HG03280 (cell line): Measurements from ENCODE around the gene TMEM134.
"Not testable (repeated sequence)": the region's sequence is repeated elsewhere in the genome, so short reads cannot be mapped to it uniquely, and the experiment has no call there.

Source experiments
- ATAC-seq: cut with Tn5 transposase; IDR thresholded peaks from one replicate; pipeline ENCODE4 v1.9.1; 2021; ENCODE audit warnings: mild to moderate bottlenecking, moderate library complexity; ENCODE audit not compliant: unreplicated experiment

The TMEM134 gene

GRCh38 chr11:67439321-67440228 lies 29.5 kb downstream of the TMEM134 start:
- ATAC-seq, result no peak

- no peak for ATAC-seq
Observed at GRCh38 chr11:67438158-67438902, 30.7 kb downstream of the TMEM134 start.

GRCh38 chr11:67437809-67438157 lies 31.3 kb downstream of the TMEM134 start:
- ATAC-seq, result no peak

- no peak for ATAC-seq
Observed at GRCh38 chr11:67437082-67437808, 31.8 kb downstream of the TMEM134 start, which contains the start of gene PTPRCAP. Gene PTPRCAP (minus strand): TSS chr11:67437682. CDS start chr11:67437619, 63 bp downstream.

- no peak for ATAC-seq
Observed at GRCh38 chr11:67436459-67437081, 32.5 kb downstream of the TMEM134 start.

GRCh38 chr11:67435727-67436458 lies 33.2 kb downstream of the TMEM134 start:
- ATAC-seq, result no peak

GRCh38 chr11:67435031-67435726 lies 33.9 kb downstream of the TMEM134 start:
- no peak for ATAC-seq

- no peak for ATAC-seq
Observed at GRCh38 chr11:67434395-67434881, 34.6 kb downstream of the TMEM134 start.

- no peak for ATAC-seq
Observed at GRCh38 chr11:67433536-67434394, 35.3 kb downstream of the TMEM134 start.

- ATAC-seq, result no peak
Observed at GRCh38 chr11:67432655-67433349, 36.2 kb downstream of the TMEM134 start.

- ATAC-seq, result no peak
Observed at GRCh38 chr11:67431346-67432249, 37.5 kb downstream of the TMEM134 start.

- no peak for ATAC-seq
Observed at GRCh38 chr11:67429722-67430121, 39.3 kb downstream of the TMEM134 start.

- ATAC-seq, result no peak
Observed at GRCh38 chr11:67429038-67429668, 39.9 kb downstream of the TMEM134 start.

- peak; percentile 88 for ATAC-seq
Observed at GRCh38 chr11:67428052-67429001, 40.7 kb downstream of the TMEM134 start, which contains the start of gene RPS6KB2. Gene RPS6KB2 (plus strand): TSS chr11:67428494. CDS start chr11:67428546, 52 bp downstream.

- not testable (repeated sequence) for ATAC-seq
Observed at GRCh38 chr11:67427364-67427859, 41.6 kb downstream of the TMEM134 start.
